ENCODE data around the gene ROBO3. TPM values are rescaled to one million over a fixed set of nuclear protein-coding genes. Genes with fewer than 3 reads are reported as not detected.

ROBO3 gene
- total RNA-seq, 1 experiment from 2014 or later = 9.4 TPM

- DNase-seq (ENCODE audit: low spot score) = no peak
Observed at GRCh38 chr11:124892750-124893454, 27.7 kb downstream of the ROBO3 start.

GRCh38 chr11:124893781-124894401 lies 28.7 kb downstream of the ROBO3 start:
- DNase-seq (ENCODE audit: low spot score) = no peak

- no peak for DNase-seq (ENCODE audit: low spot score)
Observed at GRCh38 chr11:124894606-124895430, 29.6 kb downstream of the ROBO3 start.

GRCh38 chr11:124895471-124895971 lies 30.3 kb downstream of the ROBO3 start:
- no peak for DNase-seq (ENCODE audit: low spot score)

- no peak for DNase-seq (ENCODE audit: low spot score)
Observed at GRCh38 chr11:124896071-124896750, 31.0 kb downstream of the ROBO3 start.

- no peak for DNase-seq (ENCODE audit: low spot score)
Observed at GRCh38 chr11:124896821-124897391, 31.7 kb downstream of the ROBO3 start.

GRCh38 chr11:124897674-124898262 lies 32.5 kb downstream of the ROBO3 start, which contains the start of gene ROBO4:
ROBO4 (minus strand) TSS chr11:124897865; CDS start chr11:124897795, 70 bp downstream.
- no peak for DNase-seq (ENCODE audit: low spot score)

GRCh38 chr11:124898263-124898680 lies 33.0 kb downstream of the ROBO3 start:
- DNase-seq (ENCODE audit: low spot score) = peak; percentile 90

GRCh38 chr11:124898711-124899110 lies 33.5 kb downstream of the ROBO3 start:
- peak; percentile 59 for DNase-seq (ENCODE audit: low spot score)

- no peak for DNase-seq (ENCODE audit: low spot score)
Observed at GRCh38 chr11:124899383-124900145, 34.3 kb downstream of the ROBO3 start.

GRCh38 chr11:124900464-124900863 lies 35.2 kb downstream of the ROBO3 start:
- DNase-seq (ENCODE audit: low spot score) = peak; percentile 56

GRCh38 chr11:124902616-124903015 lies 37.4 kb downstream of the ROBO3 start:
- DNase-seq (ENCODE audit: low spot score) = no peak

- no peak for DNase-seq (ENCODE audit: low spot score)
Observed at GRCh38 chr11:124915541-124916369, 50.5 kb downstream of the ROBO3 start.

- no peak for DNase-seq (ENCODE audit: low spot score)
Observed at GRCh38 chr11:124916370-124916710, 51.1 kb downstream of the ROBO3 start.

- peak; percentile 48 for DNase-seq (ENCODE audit: low spot score)
Observed at GRCh38 chr11:124917115-124917637, 51.9 kb downstream of the ROBO3 start.

- no peak for DNase-seq (ENCODE audit: low spot score)
Observed at GRCh38 chr11:124918950-124919349, 53.7 kb downstream of the ROBO3 start, which contains the start of gene HEPN1. HEPN1 (plus strand) TSS chr11:124919250.

GRCh38 chr11:124919898-124920297 lies 54.7 kb downstream of the ROBO3 start:
- no peak for DNase-seq (ENCODE audit: low spot score)

GRCh38 chr11:124920356-124920755 lies 55.1 kb downstream of the ROBO3 start:
- no peak for DNase-seq (ENCODE audit: low spot score)
